ENCODE measurements around the gene CD1D.

The CD1D gene

GRCh38 chr1:158180741-158181576, at the start of gene CD1D:
Gene CD1D, plus strand, starts transcription at chr1:158180895. Its CDS starts 207 bp downstream, at chr1:158181102.
- Mint-ChIP-seq H3K27me3 (no peaks in the 10 kb centered on the region), H3K4me3 (peak within 1 kb of the TSS; percentile 98), H3K4me1 (peaks cover 75% of the 10 kb centered on the region), H3K36me3 (peaks cover 9% of the 10 kb centered on the region), H3K9me3 (no peaks in the 10 kb centered on the region), H3K27ac (peak within 1 kb of the TSS; percentile 69)
- peak; percentile 58 for ATAC-seq

- ATAC-seq, result no peak
- H3K27ac Mint-ChIP-seq, result no peak overlapping the region
- no peak overlapping the region for H3K4me3 Mint-ChIP-seq
- H3K9me3 Mint-ChIP-seq, result no peaks in the 10 kb centered on the region
- no peaks in the 10 kb centered on the region for H3K36me3 Mint-ChIP-seq
- no peaks in the 10 kb centered on the region for H3K27me3 Mint-ChIP-seq
- peaks cover 6% of the 10 kb centered on the region for H3K4me1 Mint-ChIP-seq
These were observed 49.5 kb upstream of the CD1D start for GRCh38 chr1:158131217-158131616.

GRCh38 chr1:158140764-158141192, 39.9 kb upstream of the CD1D start:
- Mint-ChIP-seq H3K4me3 (no peak overlapping the region), H3K36me3 (no peaks in the 10 kb centered on the region), H3K27ac (no peak overlapping the region), H3K4me1 (no peaks in the 10 kb centered on the region), H3K9me3 (no peaks in the 10 kb centered on the region), H3K27me3 (no peaks in the 10 kb centered on the region)
- ATAC-seq, result no peak

- no peak for ATAC-seq
- Mint-ChIP-seq H3K4me1 (peaks cover 23% of the 10 kb centered on the region), H3K27me3 (no peaks in the 10 kb centered on the region), H3K36me3 (no peaks in the 10 kb centered on the region), H3K4me3 (no peak overlapping the region), H3K9me3 (peaks cover 7% of the 10 kb centered on the region), H3K27ac (no peak overlapping the region)
These were observed 35.4 kb upstream of the CD1D start for GRCh38 chr1:158145173-158145719.

DNA sequence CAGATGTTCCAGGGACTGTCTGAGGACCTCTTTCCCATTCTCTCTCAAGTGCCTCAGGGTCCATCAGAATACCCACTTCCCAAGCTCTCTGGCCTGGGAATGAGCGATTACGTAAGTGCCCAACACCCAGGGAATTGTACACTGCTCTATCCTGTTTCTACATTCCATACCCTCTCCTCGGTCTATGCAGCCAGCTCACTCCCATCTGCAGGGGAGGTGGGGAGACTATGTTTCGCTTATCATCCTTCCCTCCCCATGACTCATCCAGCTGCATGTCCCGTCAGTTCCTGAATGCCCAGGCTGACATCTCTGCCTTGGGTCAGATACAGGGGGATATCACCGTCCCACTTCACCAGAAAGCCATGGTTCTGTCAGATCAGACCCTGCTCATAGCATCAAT, 34.5 kb upstream of the CD1D start:
- Mint-ChIP-seq H3K9me3 (peaks cover 7% of the 10 kb centered on the region), H3K4me1 (peaks cover 32% of the 10 kb centered on the region), H3K27ac (no peak overlapping the region), H3K4me3 (no peak overlapping the region), H3K27me3 (no peaks in the 10 kb centered on the region), H3K36me3 (no peaks in the 10 kb centered on the region)
- ATAC-seq, result no peak

GRCh38 chr1:158146739-158147138, 34.0 kb upstream of the CD1D start:
- Mint-ChIP-seq H3K27ac (no peak overlapping the region), H3K4me3 (no peak overlapping the region), H3K4me1 (peaks cover 33% of the 10 kb centered on the region), H3K27me3 (no peaks in the 10 kb centered on the region), H3K36me3 (no peaks in the 10 kb centered on the region), H3K9me3 (peaks cover 7% of the 10 kb centered on the region)
- ATAC-seq, result no peak

DNA sequence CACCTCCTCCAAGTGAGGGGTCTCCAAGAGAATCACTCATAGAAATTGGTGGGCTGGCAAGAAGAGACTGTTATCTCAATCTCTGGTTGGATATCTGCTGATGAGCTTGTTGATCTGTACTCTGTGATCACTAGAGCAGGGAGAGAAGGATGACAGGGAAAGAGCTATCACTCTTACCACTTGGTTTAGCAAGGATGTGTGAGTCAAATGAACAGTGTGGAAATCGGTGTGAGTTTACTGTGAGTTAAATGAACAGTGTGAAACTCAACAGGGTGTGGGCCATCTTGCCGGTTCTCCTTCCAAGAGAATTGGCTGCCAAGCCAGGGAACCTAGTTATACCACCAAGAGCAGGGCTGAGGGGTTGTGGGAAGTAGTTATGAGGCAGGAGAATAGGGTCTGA, 33.3 kb upstream of the CD1D start:
- Mint-ChIP-seq H3K27ac (no peak overlapping the region), H3K9me3 (peaks cover 7% of the 10 kb centered on the region), H3K27me3 (no peaks in the 10 kb centered on the region), H3K36me3 (no peaks in the 10 kb centered on the region), H3K4me1 (peaks cover 33% of the 10 kb centered on the region), H3K4me3 (no peak overlapping the region)
- no peak for ATAC-seq

DNA sequence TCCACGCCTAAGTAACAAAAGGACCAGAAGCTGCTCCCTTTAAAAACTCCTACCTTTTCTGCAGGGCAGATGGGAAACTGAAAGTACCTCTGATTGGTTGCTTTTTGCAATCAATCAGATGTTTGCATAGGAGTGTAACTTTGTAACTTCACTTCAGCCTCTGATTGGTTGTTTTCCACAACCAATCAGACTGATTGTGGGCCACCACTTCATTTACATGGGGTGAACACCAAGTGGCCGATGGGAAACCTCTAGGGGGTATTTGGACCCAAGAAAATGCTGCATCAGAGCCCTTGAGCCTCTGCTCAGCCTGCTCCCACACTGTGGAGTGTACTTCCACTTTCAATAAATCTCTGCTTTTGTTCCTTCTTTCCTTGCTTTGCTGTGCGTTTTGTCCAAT, 32.8 kb upstream of the CD1D start:
- H3K27me3 Mint-ChIP-seq, result no peaks in the 10 kb centered on the region
- no peak overlapping the region for H3K4me3 Mint-ChIP-seq
- no peak overlapping the region for H3K27ac Mint-ChIP-seq
- peaks cover 37% of the 10 kb centered on the region for H3K4me1 Mint-ChIP-seq
- no peaks in the 10 kb centered on the region for H3K36me3 Mint-ChIP-seq
- peaks cover 7% of the 10 kb centered on the region for H3K9me3 Mint-ChIP-seq
- ATAC-seq, result no peak

DNA sequence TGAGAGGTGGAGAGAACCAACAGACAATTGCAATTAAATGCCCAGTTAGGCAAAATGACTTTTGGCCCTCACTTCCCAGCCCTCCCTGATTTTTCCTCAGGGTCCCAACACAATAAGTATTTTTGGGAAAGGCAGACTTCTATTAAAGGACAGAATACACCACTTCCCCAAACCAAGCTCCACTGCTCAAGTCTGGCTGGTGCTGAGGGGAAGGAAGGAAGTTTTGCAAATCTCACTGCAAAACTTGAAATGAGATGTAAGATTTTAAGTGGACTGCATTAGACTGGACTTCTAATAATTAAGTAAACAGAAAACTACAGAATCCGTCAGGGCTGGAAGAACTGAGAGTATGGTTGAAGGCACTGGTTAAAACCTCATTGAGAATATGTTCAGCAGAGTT, 32.2 kb upstream of the CD1D start:
- peak overlapping the region; percentile 87 for H3K27ac Mint-ChIP-seq
- peaks cover 7% of the 10 kb centered on the region for H3K9me3 Mint-ChIP-seq
- H3K36me3 Mint-ChIP-seq, result no peaks in the 10 kb centered on the region
- peaks cover 43% of the 10 kb centered on the region for H3K4me1 Mint-ChIP-seq
- H3K27me3 Mint-ChIP-seq, result no peaks in the 10 kb centered on the region
- no peak for ATAC-seq
- H3K4me3 Mint-ChIP-seq, result peak overlapping the region; percentile 87

DNA sequence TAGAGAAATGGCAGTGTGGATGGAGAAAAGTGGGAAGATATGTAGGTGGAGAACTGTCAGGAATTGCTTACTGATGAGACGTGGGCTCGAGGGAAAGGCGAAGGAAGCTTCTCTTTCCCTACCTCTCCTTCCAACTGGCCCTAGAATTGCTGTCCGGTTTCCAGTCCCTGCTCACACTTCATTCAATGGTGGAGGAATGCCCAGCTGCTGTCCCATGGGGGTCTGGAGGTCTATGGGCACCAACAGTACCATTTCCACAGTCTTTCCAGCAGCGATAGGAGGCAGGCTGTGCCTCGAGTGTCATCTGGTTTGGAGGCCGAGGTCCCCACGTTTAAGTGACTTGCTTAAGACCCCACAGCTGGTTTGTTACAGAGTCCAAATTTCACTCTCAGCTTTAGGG, 31.5 kb upstream of the CD1D start:
- Mint-ChIP-seq H3K36me3 (no peaks in the 10 kb centered on the region), H3K9me3 (peaks cover 7% of the 10 kb centered on the region), H3K4me3 (peak overlapping the region; percentile 87), H3K27me3 (no peaks in the 10 kb centered on the region), H3K4me1 (peaks cover 50% of the 10 kb centered on the region), H3K27ac (peak overlapping the region; percentile 87)
- no peak for ATAC-seq

- ATAC-seq, result peak; percentile 83
- H3K4me1 Mint-ChIP-seq, result peaks cover 56% of the 10 kb centered on the region
These were observed 31.0 kb upstream of the CD1D start for GRCh38 chr1:158149577-158150269.

GRCh38 chr1:158150523-158150922, 30.2 kb upstream of the CD1D start:
- Mint-ChIP-seq H3K9me3 (peaks cover 7% of the 10 kb centered on the region), H3K4me1 (peaks cover 61% of the 10 kb centered on the region), H3K36me3 (no peaks in the 10 kb centered on the region), H3K4me3 (peak overlapping the region; percentile 87), H3K27ac (peak overlapping the region; percentile 87), H3K27me3 (no peaks in the 10 kb centered on the region)
- ATAC-seq, result peak; percentile 44

More at GRCh38 chr1:158149577-158150269, 31.0 kb upstream of the CD1D start:
- Mint-ChIP-seq H3K27ac (peak overlapping the region; percentile 87), H3K27me3 (no peaks in the 10 kb centered on the region), H3K9me3 (peaks cover 7% of the 10 kb centered on the region), H3K4me3 (peak overlapping the region; percentile 87), H3K36me3 (no peaks in the 10 kb centered on the region)

DNA sequence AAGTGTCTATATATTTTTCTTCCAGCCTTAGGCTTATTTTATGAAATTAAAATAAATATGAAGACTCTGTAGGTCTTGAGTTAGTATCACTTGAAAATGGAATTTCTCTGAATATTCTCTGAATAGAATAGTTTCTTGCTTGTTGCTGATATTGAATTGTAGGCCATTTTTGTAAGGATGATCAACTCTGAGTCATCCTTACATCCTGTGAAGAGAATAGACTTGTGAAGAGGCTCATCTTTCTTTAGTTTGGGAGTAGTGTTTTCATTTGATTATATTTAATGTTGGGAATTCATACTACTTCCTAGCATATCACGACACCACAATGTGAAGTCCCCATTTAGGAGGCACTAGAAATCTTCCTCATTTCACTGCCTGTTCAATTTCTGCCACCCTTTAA, 27.5 kb upstream of the CD1D start:
- no peaks in the 10 kb centered on the region for H3K36me3 Mint-ChIP-seq
- H3K4me1 Mint-ChIP-seq, result peaks cover 59% of the 10 kb centered on the region
- no peak overlapping the region for H3K4me3 Mint-ChIP-seq
- no peaks in the 10 kb centered on the region for H3K9me3 Mint-ChIP-seq
- no peaks in the 10 kb centered on the region for H3K27me3 Mint-ChIP-seq
- ATAC-seq, result no peak
- no peak overlapping the region for H3K27ac Mint-ChIP-seq

DNA sequence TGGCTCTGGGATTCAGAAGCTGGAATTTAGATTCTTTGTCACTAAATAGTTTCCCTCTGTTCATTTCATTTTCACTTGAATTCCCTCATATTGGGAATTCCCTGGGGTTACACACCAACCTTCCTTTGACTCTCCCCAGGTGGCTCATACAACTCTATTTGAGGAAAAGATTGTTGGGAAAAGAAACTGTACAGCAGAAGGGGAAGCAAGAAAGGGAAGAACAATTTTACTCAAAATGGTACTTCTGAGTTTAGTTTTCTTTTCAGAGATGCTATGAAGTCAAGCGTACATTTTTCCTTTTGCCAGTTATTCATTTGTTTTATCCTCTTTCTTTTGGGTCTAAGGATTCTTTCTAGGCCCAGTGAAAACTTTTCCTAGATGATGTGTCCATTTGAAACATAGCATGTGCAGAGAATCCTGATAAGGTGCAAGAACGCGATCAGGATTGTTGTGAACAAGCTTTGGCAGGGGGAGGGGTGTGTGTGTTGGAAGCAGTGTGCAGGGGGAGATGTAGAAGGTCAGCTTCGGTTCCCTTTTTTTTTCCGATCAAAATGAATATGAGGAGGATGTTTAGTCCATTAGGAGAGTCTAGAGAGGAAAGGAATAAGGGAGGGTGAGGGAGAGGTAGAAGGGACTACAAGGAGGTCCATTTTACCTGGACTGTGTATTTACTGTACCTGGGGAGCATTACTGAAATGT, 26.8 kb upstream of the CD1D start:
- Mint-ChIP-seq H3K36me3 (no peaks in the 10 kb centered on the region), H3K4me3 (peak overlapping the region; percentile 59), H3K9me3 (no peaks in the 10 kb centered on the region), H3K4me1 (peaks cover 58% of the 10 kb centered on the region), H3K27me3 (no peaks in the 10 kb centered on the region), H3K27ac (peak overlapping the region; percentile 33)
- ATAC-seq, result peak; percentile 53

DNA sequence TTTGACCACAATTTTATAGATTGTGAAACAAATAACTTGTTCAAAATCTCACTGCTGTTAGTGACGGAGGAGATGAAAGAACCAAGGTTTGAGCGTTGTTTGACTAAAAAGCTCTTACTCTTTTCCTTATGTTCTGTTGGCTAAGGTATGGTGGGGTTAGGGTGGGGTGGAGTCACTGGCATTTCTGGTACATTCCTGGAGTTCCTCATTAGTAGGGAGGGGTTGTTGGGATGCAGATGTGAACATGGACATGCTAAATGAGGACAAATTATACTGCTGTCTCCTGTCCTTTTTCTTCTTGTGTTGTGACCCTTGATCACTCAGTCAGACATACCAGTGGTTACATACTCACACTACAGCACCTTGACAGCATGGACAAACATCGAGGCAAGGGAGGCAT, 26.2 kb upstream of the CD1D start:
- Mint-ChIP-seq H3K36me3 (no peaks in the 10 kb centered on the region), H3K4me3 (peak overlapping the region; percentile 59), H3K4me1 (peaks cover 52% of the 10 kb centered on the region), H3K27ac (peak overlapping the region; percentile 33), H3K9me3 (no peaks in the 10 kb centered on the region), H3K27me3 (no peaks in the 10 kb centered on the region)
- no peak for ATAC-seq
